HG03060 (cell line): ENCODE results near the gene SLC11A1.

Source experiments
- ATAC-seq: cut with Tn5 transposase; IDR thresholded peaks from one replicate; pipeline ENCODE4 v1.9.1; 2021; ENCODE audit warnings: low read depth, moderate number of reproducible peaks; ENCODE audit not compliant: unreplicated experiment

Gene SLC11A1, protein sequence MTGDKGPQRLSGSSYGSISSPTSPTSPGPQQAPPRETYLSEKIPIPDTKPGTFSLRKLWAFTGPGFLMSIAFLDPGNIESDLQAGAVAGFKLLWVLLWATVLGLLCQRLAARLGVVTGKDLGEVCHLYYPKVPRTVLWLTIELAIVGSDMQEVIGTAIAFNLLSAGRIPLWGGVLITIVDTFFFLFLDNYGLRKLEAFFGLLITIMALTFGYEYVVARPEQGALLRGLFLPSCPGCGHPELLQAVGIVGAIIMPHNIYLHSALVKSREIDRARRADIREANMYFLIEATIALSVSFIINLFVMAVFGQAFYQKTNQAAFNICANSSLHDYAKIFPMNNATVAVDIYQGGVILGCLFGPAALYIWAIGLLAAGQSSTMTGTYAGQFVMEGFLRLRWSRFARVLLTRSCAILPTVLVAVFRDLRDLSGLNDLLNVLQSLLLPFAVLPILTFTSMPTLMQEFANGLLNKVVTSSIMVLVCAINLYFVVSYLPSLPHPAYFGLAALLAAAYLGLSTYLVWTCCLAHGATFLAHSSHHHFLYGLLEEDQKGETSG

DNA sequence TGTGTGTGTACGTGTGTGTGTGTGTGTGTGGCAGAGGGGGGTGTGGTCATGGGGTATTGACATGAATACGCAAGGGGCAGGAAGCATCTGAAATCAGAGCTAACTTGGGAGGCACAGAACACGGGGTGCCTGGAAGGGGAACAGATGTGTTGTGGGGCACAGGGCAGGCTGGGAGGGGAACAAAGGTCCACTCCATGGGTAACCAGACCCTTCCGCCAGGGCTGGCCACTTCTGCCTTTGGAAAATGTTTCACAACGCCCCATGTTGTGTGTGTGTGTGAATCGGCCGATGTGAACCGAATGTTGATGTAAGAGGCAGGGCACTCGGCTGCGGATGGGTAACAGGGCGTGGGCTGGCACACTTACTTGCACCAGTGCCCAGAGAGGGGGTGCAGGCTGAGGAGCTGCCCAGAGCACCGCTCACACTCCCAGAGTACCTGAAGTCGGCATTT lies at the start of gene SLC11A1:
SLC11A1 (plus strand) TSS at position 358 of the 451 bp plus-strand sequence. CDS start 96 bp downstream, outside the sequence.
- no peak for ATAC-seq

DNA sequence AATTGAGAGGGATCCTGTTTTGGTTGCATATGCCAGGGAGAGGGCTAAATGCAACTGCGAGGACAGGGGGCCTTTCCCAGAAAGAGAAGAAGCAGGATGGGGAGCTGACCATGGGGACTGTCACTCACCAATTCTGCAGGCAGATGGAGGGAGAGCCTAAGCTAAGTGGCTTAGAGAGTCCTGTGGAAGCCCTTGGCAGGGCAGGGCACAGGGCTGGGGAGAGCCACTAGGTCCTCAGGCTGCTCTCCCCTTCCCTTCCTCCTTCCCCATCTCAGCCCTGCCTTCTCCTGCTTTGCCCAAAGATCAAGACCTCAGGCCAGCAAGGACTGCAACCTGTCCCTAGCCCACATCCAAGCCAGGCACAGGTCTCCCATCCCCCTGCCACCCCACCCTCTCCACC lies 49.8 kb upstream of the SLC11A1 start:
- ATAC-seq = no peak

DNA sequence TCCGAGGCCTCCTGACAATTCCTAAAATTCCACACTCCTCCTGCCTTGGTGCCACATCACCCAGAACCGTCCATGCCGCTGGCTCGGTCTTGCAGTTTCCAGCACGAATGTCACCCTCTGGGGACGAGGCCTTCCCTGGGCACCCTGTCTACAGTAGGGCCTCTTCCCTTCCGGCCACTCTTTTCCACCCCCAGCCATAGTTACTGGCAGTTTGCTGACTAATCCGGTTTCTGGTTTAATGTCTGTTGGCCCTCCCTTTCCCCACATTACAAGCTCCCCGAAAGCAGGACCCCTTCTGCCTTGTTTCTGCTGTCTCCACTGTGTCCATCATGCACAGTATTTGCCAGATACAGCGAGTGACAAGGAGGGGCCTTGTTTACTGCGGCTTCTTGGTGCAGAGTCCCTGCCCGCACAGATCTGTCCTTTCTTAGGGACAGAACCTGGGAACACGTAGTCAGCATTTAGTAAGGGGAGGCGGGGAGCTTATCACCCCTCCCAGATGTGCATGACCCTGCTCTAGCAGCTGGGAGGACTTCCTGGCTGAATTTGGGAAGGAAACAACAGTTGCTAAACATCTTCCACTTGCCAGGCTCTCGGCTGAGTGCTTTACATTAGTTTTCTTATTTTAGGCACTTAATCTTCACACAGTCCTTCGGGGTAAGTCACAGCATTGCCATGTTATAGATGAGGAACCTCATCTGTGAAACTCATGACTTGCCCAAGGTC lies 49.0 kb upstream of the SLC11A1 start:
- no peak for ATAC-seq

DNA sequence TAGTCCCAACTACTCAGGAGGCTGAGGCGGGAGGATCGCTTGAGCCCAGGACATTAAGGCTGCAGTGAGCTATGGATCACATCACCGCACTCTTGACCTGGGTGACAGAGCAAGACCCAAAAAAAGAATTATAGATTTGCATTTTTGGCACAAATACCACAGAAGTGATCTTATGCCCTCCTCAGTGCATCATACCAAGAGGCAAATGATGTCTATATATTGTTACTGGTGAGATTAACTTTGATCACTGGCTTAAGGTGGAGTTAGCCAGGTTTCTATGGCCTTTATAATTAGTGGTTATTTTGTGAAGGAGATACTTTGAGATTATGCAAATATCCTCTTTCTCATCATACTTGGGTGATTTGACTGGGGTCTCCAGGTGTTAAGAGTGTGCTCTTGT lies 47.5 kb upstream of the SLC11A1 start:
- ATAC-seq = no peak

DNA sequence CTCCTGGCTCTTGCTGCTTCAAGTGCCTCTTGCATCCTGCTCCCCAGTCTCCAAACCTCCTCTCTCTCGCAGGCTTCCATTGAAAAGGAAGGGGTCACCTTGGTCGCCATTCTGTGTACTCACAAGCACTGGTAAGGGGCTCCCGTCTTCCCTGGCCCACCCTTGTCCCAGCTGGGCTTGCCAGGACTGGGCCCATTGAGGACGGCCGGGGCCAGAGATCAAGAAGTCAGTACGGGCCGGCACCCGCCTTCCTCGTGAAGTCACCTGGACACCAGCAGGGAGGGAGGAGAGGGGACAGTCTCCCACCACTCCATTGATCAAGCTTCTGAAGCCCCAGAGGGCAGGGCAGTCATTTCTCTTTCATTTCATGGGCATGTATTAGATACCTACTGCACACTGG lies 41.4 kb upstream of the SLC11A1 start:
- ATAC-seq = no peak

DNA sequence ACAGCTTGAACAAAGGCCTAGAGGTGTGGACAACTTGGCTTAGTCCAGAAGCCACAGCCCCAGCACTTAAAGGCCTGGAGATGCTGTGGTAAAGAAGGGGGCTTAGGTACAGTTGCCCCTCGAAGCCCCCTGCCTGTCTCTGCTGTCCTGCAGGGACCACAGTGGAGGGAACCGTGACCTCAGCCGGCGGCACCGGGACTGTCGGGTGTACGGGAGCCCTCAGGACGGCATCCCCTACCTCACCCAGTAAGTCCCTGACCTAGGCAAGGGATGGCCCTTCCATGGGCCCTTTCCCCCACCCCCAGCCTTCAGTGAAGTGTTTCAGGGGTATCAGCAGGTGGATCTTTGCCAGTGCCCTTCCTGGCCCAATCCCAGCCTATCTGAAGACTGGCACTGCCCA lies 40.7 kb upstream of the SLC11A1 start:
- no peak for ATAC-seq

DNA sequence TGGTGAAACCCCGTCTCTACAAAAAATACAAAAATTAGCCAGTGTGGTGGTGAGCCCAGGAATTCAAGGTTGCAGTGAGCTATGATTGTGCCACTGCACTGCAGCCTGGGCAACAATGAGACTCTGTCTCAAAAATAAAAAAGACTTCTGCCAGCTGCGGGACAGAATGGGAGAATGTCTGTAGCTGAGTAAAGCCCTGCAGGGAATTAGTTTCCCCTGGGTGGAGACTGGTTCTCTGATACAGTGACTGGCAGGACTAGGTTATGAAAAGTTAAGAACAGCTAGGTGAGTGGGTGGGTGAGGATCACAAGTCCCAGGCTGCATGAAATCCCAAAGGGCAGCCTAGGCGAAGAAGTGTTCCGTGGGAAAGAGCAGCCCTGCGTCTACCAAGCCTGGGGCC lies 39.2 kb upstream of the SLC11A1 start:
- no peak for ATAC-seq

DNA sequence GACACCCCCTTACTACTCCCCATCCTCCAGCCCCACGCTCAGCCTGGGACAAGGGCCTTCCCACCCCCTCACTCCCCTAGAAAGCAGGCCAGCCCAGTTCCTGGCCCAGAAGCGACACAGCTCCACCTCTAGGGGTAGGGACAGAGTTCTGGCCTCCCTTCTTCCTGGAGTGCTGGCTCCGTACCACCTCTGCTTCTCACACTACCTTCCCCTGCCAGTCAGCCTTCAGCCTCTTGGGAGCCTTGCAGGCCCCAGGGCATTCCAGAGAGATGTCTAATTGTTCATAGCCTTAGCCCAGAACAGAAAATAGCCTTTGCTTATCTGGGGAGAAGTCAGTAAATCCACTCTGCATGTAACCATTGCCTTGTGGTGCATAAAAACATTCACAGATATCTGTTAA lies 38.5 kb upstream of the SLC11A1 start:
- ATAC-seq = no peak

DNA sequence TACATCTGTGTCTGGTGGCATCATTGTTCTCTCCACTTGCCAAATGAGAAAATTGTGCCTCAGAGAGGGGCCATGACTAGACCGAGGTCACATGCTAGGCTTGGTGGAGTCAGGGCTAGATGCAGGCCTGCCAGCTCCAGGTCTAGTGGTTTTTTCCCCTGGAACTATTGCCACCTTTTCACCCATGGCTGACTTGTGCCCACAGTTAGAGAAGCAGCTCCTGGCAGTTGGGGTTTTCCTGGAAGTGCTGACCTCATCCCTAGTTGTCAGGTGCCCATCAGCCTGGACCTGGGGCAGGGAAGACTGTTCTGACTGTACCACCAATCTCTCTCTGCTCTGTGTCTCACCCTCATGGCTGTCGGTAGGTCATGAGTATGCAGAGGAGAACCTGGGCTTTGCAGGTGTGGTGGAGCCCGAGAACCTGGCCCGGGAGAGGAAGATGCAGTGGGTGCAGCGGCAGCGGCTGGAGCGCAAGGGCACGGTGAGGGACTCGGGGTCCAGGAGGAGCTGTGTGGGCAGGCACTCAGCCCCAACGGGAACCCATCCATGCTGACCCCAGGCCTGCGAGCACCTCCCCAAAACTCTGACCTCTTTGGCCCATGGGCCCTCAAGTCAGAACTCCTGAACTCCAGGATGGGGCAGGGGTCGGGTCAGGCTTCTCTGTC lies 37.9 kb upstream of the SLC11A1 start:
- ATAC-seq = no peak

DNA sequence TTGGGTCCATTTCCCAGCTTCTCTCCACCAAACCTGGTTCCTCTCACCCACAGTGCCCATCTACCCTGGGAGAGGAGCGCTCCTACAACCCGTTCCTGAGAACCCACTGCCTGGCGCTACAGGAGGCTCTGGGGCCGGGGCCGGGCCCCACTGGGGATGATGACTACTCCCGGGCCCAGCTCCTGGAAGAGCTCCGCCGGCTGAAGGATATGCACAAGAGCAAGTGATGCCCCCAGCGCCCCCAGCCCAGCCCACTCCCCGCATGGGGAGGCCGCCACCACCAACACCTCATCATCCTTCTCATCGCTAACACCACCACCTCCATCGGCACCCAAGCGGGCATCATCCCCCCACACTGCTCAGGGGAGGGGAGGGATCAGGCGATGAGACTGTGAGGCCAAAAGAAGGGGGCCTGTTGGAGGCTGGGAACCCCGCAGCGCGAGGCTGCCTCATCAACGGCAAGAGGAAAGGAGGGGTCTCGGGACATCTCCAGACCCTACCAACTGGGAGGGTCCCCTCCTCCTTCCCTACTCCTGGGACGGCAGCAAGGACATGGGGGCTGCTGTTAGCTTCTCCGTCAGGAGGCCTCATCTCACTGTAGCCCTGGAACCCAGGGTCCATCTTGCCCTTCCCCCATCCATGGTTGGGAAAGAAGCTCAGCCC lies 37.2 kb upstream of the SLC11A1 start:
- no peak for ATAC-seq

DNA sequence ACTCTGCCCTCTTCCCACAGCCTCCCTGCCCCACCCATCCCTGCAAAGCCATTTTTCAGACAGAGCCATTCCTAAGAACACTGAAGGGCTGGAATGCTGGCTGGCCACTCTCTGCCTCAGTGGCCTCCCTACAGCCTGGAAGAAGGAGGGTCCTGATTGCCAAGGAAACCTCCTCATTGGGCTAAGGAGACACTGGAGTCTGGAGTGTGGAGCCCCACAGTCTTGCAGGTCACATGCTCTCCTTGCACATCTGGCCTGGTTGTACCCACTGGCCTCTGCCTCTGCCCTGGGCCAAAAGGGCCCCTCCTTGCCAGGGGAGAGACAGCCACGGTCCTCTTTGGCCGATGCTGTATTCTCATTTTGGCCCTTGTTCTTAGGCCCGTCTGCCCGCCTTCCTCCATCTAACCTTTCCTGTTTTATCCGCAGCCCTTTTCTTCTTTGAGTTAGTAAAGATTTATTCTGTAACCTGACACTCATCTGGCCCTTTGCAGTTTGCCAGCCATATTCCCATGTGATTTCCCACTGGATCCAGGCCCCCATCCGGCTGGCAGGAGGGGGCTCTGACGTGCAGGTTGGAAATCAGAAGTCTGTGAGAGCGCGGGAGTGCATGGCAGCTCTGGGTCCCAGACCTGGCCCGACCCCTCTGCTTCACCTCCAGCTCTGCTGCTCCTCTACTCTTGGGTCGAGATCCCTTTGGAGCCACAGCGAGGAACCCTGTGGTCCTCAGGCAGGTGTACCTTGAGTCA lies 36.4 kb upstream of the SLC11A1 start:
- no peak for ATAC-seq

DNA sequence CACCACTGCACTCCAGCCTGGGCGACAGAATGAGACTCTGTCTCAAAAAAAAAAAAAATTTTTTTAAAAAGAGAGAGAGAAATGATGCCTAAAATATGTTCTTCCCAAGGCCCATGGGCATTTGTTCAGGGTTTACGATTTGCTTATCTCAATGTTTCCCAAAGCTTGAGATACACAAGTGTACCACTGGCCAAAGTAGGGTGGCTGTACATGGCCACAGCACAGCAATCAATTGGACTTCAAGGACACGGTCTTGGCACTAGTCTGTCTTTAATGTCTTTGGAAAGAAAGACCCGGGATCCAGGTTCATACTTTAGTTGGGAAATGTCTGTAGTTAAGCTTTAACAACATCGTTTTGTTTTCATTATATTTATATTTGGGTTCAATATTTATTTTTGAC lies 34.9 kb upstream of the SLC11A1 start:
- ATAC-seq = no peak

DNA sequence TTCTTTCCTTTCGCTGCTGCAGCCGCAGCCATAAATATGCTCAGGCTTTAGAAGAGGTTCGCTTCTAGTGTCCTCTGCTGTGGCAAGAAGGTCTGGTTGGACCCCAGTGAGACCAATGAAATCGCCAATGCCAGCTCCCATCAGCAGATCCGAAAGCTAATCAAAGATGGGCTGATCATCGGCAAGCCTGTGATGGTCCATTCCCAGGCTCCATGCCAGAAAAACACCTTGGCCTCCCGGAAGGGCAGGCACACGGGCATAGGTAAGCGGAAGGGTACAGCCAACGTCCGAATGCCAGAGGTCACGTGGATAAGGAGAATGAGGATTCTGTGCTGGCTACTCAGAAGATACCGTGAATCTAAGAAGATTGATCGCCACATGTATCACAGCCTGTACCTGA lies 28.0 kb upstream of the SLC11A1 start:
- no peak for ATAC-seq

DNA sequence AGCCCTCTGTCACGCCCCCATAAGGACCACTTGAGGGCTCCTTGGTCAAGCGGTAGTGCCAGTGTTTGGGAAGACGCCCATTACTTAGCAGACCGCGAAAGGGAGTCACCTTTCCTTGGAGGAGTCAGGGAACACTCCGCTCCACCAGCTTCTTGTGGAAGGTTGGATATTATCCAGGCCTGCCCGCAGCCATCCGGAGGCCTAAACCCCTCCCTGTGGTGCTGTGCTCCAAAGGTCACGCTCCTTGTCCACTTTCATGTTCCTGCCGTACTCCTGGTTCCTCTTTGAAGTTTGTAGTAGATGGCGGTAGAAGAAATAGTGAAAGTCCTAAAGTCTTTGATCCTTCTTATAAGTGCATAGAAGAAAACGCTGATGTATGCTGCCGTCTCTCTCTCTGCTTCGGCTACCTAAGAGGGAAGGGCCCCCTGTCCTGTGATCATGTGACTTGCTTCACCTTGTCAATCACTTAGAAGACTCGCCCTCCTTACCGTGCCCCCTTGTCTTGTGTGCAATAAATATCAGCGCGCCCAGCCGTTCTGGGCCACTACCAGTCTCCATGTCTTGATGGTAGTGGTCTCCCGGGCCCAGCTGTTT lies 27.1 kb upstream of the SLC11A1 start:
- ATAC-seq = no peak

DNA sequence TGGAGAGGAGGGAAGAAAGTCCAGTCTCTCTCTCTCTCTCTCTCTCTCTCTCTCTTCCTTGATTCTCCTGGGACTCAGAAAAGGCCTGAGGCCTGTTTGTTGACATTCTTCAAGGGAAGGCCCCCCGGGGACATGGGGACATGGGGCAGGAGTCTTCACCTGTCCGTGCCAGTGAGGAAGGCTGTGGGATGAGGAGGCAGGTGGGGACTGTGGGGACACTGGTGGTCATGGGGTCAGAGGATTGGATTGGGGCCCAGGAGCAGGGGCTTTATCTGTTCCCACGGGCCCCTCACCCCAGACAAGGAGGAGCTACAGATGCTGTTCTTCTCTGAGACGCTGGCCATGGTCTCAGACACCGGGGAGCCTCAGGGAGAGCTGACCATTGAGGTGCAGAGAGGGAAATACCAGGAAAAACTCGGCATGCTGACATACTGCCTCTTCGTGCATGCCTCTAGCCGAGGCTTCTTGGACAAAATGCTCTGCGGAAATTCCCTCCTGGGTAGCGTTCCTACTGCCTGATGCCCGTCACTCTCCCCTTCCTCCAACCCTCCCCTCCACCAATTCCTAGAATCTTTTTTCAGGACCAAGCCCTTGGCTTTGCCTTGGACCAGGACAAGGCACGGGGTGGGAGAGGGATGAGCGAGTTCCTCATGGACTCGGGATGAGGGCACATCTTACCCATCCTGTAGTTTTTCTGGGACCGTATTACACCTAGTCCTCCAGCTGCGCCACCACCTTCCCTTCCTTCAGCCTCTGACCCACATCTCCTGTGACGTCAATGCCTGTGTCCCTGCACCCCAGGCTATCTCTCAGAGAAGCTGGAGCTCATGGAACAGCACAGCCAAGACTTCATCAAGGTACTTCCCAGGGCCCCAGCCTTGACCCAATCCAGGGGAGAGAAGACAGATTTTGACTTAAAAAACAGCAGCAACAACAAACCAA lies 24.6 kb upstream of the SLC11A1 start:
- ATAC-seq = no peak

DNA sequence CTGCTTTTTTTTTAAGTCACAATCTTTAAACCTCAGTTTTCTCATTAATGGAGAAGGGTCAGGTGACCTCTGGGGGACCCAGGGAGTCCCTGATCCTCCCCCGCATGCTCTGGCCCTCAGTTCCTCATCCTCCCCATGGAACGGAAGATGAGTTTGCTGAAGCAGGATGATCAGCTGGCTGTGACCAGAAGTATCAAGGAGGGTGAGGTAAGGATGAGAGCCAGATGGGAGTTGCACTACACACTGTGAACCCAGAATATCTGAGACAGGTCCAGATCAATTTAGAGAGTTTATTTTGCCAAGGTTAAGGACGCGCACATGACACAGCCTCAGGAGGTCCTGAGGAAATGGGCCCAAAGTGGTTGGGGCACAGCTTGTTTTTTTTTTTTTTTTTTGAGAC lies 21.6 kb upstream of the SLC11A1 start:
- no peak for ATAC-seq

DNA sequence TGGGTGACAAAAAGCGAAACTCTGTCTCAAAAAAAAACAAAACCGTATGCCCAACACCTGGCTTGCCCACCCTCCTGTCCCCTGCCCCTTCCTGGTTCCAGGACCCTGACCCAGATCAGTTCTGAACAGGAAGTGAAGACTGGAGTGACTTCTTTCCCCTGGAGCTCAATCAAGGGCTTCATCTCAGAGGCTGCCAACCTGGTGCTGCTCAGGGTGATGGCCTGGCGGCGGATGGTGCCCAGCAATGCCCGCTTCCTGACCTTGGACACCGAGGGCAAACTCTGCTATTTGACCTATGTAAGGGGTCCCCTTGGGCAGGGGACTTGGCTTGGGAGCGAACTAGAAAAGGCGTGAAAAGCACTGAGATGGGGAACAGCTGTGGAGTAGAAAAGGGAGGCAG lies 19.5 kb upstream of the SLC11A1 start:
- no peak for ATAC-seq

DNA sequence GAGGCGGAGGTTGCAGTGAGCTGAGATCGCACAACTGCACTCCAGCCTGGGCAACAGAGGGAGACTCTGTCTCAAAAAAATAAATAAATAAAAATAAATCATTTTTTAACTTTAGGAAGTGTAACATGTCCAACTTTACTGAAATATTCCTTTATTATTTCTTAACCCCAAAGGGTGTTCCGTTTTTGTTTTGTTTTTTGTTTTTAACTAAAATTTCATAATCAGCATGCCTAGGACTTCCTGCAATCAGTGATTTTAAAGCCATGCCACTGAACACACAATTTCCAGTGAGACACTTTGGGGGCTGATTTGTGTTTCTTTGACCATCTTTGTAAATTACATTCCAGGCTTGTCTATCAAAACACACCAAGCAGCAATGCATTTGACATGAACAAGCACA lies 18.3 kb upstream of the SLC11A1 start:
- no peak for ATAC-seq
